DOHH2 (cell line): Measurements from ENCODE around the gene DKKL1.
"Not testable (repeated sequence)": the region's sequence is repeated elsewhere in the genome, so short reads cannot be mapped to it uniquely, and the experiment has no call there.

ENCODE experiments used
- H3F3A ChIP-seq: fragments of 200-600 bp; sonication (generic), shearing (Covaris generic); 2 replicates; pipeline ENCODE4 v1.6.0; 2016; ENCODE audit warnings: antibody characterized with exemption, mild to moderate bottlenecking; ENCODE audit not compliant: control insufficient read depth, insufficient read depth
- H3K27ac ChIP-seq: fragments of 200-600 bp; sonication (generic); 2 replicates; pipeline ENCODE4 v1.5.1; 2014; ENCODE audit warnings: low read depth, mild to moderate bottlenecking, low read length, moderate library complexity
- H3K27me3 ChIP-seq: fragments of 200-600 bp; sonication (generic); 2 replicates; pipeline ENCODE4 v1.6.1; 2014; ENCODE audit warnings: mild to moderate bottlenecking, low read length, mixed read lengths; ENCODE audit not compliant: control insufficient read depth
- H3K36me3 ChIP-seq: fragments of 200-600 bp; sonication (generic); 2 replicates; pipeline ENCODE4 v1.6.1; 2014; ENCODE audit warnings: mild to moderate bottlenecking, low read length, moderate library complexity, mixed read lengths; ENCODE audit not compliant: control insufficient read depth
- H3K4me1 ChIP-seq: fragments of 200-600 bp; sonication (generic); 2 replicates; pipeline ENCODE4 v1.6.1; 2014; ENCODE audit warnings: mild to moderate bottlenecking, low read length, mixed read lengths; ENCODE audit not compliant: control insufficient read depth
- H3K4me2 ChIP-seq: fragments of 200-600 bp; sonication (generic); 2 replicates; pipeline ENCODE4 v1.6.0; 2014; ENCODE audit warnings: mild to moderate bottlenecking, low read length, moderate library complexity
- H3K4me3 ChIP-seq: fragments of 200-600 bp; sonication (generic); 2 replicates; pipeline ENCODE4 v1.5.1; 2014; ENCODE audit warnings: mild to moderate bottlenecking, low read length, mixed read lengths
- H3K79me2 ChIP-seq: fragments of 200-600 bp; sonication (generic); 2 replicates; pipeline ENCODE4 v1.6.1; 2014; ENCODE audit warnings: mild to moderate bottlenecking, low read length, mixed read lengths; ENCODE audit not compliant: control insufficient read depth
- H3K9me2 ChIP-seq: fragments of 200-600 bp; sonication (generic); replicated peaks from 2 replicates; pipeline ENCODE4 v1.6.1; 2014; ENCODE audit warnings: mild to moderate bottlenecking, low read length, mixed read lengths; ENCODE audit not compliant: control insufficient read depth
- H3K9me3 ChIP-seq: fragments of 200-600 bp; sonication (generic); 2 replicates; pipeline ENCODE4 v1.6.1; 2014; ENCODE audit warnings: antibody characterized with exemption, low read length, mixed read lengths; ENCODE audit not compliant: control insufficient read depth, insufficient read depth
- H4K20me1 ChIP-seq: fragments of 200-600 bp; sonication (generic); 2 replicates; pipeline ENCODE4 v1.6.0; 2014; ENCODE audit warnings: low read depth, mild to moderate bottlenecking, antibody characterized with exemption, low read length, moderate library complexity; ENCODE audit not compliant: control insufficient read depth, insufficient read depth
- CTCF ChIP-seq: fragments of 200-600 bp; sonication (generic); IDR thresholded peaks from one replicate; pipeline ENCODE4 v1.5.1; 2014; ENCODE audit warnings: antibody characterized with exemption, mild to moderate bottlenecking, low read depth, low read length; ENCODE audit not compliant: poor library complexity, severe bottlenecking
- EZH2phosphoT487 ChIP-seq: fragments of 200-600 bp; sonication (generic); IDR thresholded peaks from 2 replicates; pipeline ENCODE4 v1.6.1; 2017; ENCODE audit warnings: borderline replicate concordance, mild to moderate bottlenecking, antibody characterized with exemption, low read length, moderate library complexity, mixed read lengths

DKKL1 gene

GRCh38 chr19:49328741-49329140 is 34.9 kb upstream of the DKKL1 start:
- TF ChIP-seq CTCF (no peak), EZH2phosphoT487 (no peak)
- peaks cover 39% of the 10 kb centered on the region for H3K36me3 ChIP-seq
- H3K9me3 ChIP-seq, result peaks cover 1% of the 10 kb centered on the region
- peak overlapping the region; percentile 99 for H3K4me2 ChIP-seq
- peaks cover 49% of the 10 kb centered on the region for H3K79me2 ChIP-seq
- peak overlapping the region; percentile 85 for H3K4me3 ChIP-seq
- no peaks in the 10 kb centered on the region for H4K20me1 ChIP-seq
- H3K9me2 ChIP-seq, result no peaks in the 10 kb centered on the region
- H3K4me1 ChIP-seq, result peaks cover 94% of the 10 kb centered on the region
- peak overlapping the region; percentile 97 for H3K27ac ChIP-seq
- peaks cover 61% of the 10 kb centered on the region for H3F3A ChIP-seq
- H3K27me3 ChIP-seq, result no peaks in the 10 kb centered on the region

DNA sequence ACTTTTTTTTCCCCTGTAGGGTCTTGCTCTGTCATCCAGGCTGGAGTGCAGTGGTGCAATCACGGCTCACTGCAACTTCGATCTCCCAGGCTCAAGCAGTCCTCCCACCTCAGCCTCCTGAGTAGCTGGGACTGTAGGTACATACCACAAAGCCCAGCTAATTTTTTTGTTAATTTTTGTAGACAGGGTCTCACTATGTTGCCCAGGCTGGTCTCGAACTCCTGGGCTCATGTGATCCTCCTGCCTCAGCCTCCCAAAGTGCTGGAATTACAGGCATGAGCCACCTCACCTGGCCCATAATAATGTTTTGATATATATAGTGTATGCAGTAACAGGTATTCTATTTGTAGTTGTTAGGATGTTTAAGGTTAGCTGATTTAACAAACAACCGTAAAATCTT is 32.5 kb upstream of the DKKL1 start:
- H3F3A ChIP-seq, result peaks cover 70% of the 10 kb centered on the region
- peaks cover 50% of the 10 kb centered on the region for H3K36me3 ChIP-seq
- not testable (repeated sequence) for H4K20me1 ChIP-seq, H3K9me3 ChIP-seq, H3K9me2 ChIP-seq, H3K27me3 ChIP-seq
- H3K27ac ChIP-seq, result peak overlapping the region; percentile 97
- H3K4me3 ChIP-seq, result peak overlapping the region; percentile 85
- H3K4me2 ChIP-seq, result peak overlapping the region; percentile 99
- peaks cover 49% of the 10 kb centered on the region for H3K79me2 ChIP-seq
- peaks cover 88% of the 10 kb centered on the region for H3K4me1 ChIP-seq

GRCh38 chr19:49331616-49332055 is 32.0 kb upstream of the DKKL1 start:
- TF ChIP-seq EZH2phosphoT487 (no peak), CTCF (no peak)
- peaks cover 87% of the 10 kb centered on the region for H3K4me1 ChIP-seq
- no peaks in the 10 kb centered on the region for H3K9me3 ChIP-seq
- peaks cover 70% of the 10 kb centered on the region for H3F3A ChIP-seq
- peak overlapping the region; percentile 99 for H3K4me2 ChIP-seq
- H3K27me3 ChIP-seq, result no peaks in the 10 kb centered on the region
- peaks cover 54% of the 10 kb centered on the region for H3K79me2 ChIP-seq
- peak overlapping the region; percentile 97 for H3K27ac ChIP-seq
- peak overlapping the region; percentile 85 for H3K4me3 ChIP-seq
- peaks cover 55% of the 10 kb centered on the region for H3K36me3 ChIP-seq
- no peaks in the 10 kb centered on the region for H3K9me2 ChIP-seq
- H4K20me1 ChIP-seq, result no peaks in the 10 kb centered on the region

DNA sequence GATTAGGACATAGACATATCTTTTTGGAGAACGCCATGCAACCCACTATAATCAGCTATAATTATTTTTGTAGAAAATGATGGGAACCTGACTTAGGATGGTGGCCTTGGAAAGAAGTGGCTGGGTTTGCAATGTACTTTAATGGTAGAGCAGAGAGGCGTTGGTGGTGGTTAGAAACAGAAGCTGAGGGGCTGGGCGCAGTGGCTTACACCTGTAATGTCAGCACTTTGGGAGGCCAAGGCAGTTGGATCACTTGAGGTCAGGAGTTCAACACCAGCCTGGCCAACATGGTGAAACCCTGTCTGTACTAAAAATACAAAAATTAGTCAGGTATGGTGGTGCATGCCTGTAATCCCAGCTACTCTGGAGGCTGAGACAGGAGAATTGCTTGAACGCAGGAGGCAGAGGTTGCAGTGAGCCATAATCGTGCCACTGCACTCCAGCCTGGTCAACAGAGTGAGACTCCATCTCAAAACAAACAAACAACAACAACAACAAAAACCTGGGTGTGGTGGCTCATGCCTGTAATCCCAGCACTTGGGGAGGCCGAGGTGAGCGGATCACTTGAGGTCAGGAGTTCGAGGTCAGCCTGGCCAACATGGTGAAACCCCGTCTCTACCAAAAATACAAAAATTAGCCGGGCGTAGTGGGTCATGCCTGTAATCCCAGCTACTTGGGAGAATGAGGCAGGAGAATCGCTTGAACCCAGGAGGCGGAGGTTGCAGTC is 30.8 kb upstream of the DKKL1 start:
- H3K36me3 ChIP-seq, result peaks cover 62% of the 10 kb centered on the region
- peaks cover 87% of the 10 kb centered on the region for H3K4me1 ChIP-seq
- peaks cover 66% of the 10 kb centered on the region for H3K79me2 ChIP-seq
- not testable (repeated sequence) for H4K20me1 ChIP-seq, H3K9me3 ChIP-seq, H3K9me2 ChIP-seq, H3K27me3 ChIP-seq
- H3K4me3 ChIP-seq, result peak overlapping the region; percentile 85
- H3F3A ChIP-seq, result peaks cover 70% of the 10 kb centered on the region
- H3K4me2 ChIP-seq, result peak overlapping the region; percentile 99
- H3K27ac ChIP-seq, result peak overlapping the region; percentile 97
